Measurements from ENCODE around the gene EPHA5.

The EPHA5 gene

DNA sequence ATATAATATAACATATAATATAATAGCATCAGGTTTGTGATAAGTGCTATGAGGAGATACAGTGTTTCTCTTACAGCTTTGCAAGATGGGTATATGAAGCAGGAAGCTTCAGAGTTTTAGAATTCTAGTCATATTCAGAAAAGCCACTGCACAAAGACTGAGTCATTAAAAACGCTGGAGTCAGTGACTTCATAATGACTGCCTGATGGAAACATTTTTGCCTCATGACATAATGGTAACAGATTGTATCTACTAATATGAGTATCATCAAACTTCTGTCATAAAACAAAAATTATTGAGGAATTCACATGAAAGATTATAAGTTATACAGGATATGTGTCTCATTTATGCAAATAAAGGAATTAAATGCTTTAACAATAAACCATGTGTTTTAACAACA is 46.8 kb downstream of the EPHA5 start:
- DNase-seq, result no peak

DNA sequence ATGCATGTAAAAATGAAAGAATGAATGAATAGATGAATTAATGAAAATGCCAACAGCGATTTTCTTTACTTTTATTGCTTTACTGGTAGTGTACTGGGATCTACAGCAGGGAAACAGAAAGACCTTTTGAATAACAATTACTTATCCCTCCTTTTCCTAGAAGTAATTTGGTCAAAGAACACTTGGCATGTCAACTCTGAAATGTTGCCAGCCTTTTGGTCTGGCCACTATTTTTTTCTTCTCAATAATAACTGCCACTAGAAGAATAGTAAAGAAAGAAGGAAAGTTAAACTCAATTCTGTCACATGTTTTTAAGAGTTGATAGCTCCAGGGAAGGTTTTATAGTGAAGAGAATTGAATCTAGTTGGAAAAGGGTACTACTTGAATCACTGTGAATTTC is 52.9 kb downstream of the EPHA5 start:
- no peak for DNase-seq

DNA sequence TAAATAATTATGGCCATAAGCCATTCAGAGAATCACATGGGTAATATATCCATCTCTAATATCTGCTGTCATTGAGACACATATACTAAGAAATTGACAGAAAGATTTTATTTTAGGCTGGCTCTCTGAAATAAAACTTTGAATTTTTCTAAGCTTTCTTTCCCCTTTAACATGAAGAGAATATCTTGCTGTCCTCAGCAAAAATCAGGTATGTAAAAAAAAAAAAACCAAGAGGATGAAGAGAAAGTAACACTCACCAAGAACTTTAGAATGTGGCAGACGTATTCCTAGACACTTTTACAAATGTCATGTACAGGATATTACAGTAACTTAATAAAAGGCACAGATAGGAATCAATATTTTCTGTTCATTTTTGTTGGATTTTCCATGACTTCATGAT is 65.8 kb downstream of the EPHA5 start:
- DNase-seq, result no peak

DNA sequence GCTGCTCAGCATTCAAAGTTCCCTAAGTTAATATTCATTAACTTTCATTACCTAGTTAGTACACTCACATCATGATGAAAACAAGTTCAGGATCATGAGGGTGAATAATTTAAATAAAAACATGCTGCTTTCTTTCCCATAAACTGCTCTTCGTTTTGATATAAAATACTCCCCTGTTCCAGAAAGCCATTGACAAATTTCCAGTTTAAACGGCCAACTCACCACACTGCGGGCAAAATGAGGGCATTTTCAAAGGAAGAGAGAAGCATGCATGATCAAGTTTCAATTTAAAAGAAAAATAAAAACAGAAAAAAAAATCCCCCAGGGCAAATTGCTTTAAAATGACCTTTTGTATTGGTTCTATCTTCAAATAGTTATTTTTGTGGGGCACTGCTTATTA is 69.6 kb downstream of the EPHA5 start:
- no peak for DNase-seq

DNA sequence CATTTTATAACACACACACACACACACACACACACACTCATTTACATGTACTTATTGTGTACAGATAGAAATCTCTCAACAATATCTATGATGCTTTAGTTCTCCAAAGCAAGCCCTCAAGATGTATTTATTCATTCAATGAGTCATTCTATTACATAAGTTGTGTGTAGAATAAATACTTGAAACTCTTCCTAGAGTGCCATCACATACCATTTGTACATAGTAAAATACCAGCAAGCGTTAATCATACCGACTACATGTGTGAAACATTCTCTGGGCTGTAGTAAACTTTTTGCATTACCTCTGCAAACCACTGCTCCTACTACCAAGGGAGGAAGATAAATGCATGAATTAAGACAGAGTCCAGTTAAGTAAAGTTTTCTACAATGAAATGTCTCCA is 70.9 kb downstream of the EPHA5 start:
- no peak for DNase-seq

DNA sequence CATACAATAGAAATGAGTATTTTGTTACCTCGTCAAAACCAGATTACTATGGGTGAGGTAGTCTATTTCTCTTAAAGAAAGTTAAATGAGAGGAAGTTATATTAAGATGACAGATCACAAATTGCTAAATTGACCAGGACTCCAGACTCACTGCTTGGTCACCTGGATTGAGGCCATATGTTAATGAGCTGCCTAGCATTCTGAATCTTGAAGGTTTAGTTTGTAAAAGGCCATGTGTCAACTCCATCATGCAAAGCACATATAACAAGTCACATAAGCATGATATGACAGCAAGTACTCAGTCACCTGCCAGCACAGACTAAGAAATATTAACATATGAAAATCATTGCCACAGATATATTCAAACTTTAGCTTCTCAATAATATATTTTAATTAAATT is 72.6 kb downstream of the EPHA5 start:
- no peak for DNase-seq

DNA sequence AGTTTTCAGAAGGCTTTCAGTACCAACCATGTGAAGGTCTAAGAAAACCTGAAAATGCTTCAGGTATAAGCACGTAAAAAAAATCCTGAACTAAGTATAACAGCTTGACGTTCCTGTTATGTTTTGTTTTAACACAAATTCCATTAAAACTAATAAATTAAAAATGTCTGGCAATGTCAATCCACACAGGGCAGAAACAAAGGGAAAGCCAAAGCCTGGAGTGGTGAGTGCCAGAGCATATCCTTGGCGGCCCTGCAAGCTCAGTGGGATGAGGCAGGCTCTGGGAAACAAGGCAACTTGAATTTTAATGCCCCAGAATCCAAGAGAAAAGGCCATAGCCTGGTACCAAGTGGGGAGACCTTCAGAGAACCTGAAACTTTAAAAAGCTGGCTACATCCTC is 78.2 kb downstream of the EPHA5 start:
- no peak for DNase-seq

DNA sequence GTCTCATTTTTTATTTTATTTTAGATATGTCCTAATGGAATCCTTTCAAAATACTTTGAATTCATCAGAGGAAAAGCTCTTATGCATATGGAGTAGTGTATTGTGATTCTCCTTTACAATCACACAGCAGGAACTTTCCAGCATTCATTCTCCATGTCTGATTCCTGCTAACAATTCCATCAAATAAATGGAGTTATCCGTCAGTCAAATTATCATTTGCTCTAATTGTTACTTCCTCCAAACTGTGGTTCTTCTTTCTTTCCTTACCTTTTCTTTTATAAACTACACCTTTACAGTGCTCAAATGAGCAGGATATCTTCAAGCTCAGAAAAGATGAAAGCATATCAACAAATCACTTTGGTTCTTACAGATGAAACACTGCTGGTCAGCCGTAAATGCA is 80.4 kb downstream of the EPHA5 start:
- DNase-seq, result no peak

DNA sequence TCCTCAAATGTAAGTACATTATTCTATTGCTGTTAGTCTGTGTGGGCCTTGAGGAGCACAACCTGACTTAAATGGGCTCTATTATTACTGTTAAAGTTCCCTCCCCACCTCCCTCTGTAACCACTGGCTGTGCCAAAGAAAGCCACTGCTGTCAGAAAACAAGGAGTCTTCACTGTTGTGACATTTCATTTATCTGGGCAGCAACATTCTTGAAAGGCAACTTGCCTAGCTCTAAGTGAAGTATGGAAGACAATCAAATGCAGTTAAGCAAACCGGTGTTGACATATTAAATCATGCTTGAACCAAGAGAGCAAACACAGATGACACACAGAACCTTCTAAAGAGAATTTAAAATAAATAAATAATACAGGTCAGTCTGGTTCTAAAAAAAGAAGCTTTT is 81.0 kb downstream of the EPHA5 start:
- no peak for DNase-seq

DNA sequence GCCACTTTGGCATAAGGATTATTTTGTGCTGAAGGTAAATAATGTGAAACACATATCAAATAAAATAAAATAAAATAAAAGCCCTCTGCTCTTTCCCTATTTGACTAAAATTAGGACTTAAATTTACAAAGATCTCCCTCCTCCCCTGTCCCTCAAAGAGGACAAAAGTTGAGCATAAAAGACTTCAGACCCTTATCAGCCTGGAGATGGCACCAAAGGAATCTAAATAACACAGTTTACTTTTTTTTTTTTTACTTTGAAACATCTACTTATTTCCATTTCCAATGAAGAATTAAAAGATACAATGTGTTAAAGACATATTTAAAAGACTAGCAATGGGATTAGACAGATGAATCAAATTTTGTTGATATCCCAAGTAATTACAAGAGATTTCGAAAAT is 89.7 kb downstream of the EPHA5 start:
- DNase-seq, result no peak

DNA sequence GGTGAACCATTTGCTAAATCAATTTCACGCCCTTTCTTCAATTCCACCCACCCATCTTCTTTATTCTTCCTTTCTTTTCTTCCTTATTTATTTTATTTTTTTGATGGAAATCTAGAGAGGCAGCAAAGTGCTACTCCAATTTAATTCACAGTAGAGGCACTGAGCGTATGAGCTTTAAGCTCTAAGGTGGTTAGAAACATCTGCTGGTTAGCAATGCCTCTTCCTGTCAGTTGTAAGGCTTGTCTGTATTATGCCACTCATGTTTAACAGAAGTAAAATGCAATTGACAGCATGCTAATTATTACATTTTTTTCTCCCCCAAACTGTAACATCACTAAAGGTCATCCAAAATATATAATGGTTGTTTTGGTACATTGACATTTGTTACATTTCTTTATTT is 103.8 kb downstream of the EPHA5 start:
- no peak for DNase-seq

DNA sequence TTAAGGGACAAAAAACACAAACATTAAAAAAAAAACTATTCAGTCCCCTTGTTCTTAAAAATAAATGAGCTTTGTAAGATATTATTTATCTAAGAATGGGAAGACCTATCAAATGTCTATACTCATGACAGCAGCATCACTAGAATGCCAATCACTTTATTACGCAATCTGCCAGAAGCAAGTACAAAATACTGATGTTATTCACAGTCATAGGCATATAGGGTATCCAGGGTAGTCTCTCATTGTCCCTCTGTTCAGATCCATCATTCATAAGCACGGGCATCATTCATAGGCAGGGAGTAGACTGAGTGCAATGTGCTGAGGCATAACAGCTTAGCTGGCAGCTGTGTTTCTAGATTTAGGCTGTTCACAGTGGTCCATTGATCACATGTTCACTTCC is 109.1 kb downstream of the EPHA5 start:
- no peak for DNase-seq

DNA sequence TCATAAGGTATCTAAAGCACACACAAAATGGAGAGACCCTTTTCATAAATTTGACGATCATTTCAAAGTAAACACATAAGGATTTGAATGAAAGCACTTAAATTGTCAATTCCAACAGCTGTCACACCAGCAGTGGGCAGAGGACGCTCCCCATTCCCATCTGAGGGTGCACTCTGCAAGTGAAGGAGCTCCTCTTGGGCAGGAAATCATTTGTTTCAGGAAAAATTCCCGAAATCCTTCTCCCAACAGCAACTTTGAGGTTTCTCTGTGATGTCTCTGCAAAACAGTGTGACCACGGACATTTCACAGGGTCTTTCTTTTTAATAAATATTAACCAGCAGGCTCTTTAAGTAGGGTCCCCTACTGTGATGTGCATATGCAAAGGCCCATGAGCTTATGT is 111.0 kb downstream of the EPHA5 start:
- no peak for DNase-seq

DNA sequence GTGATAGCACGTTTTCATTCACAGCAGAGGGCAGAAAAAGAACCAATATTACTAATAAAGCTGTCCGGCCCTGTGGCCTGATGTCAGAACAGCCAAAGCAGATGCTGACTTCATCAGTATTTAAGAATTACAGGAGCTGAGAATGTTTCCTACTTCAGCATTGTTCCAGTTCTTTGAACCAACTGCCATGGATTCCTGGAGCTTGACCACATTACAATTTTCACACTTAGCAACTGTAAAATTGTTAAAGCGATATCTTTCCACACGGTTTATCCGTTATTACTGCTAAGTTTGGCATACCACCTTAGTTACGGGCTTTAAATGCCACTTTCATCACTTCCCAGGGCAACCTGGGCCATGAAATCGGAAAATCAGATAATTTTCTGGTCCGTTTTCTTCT is 118.2 kb downstream of the EPHA5 start:
- no peak for DNase-seq

DNA sequence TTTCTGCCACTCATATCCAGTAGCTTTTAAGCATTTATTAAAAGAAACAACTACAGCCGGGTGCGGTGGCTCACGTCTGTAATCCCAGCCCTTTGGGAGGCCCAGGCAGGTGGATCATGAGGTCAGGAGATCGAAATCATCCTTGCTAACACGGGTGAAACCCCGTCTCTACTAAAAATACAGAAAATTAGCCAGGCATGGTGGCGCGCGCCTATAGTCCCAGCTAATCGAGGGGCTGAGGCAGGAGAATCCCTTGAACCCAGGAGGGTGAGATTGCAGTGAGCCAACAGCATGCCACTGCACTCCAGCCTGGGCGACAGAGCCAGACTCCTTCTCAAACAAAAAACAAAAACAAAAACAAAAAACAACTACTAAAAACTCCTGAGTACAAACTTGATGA is 119.8 kb downstream of the EPHA5 start:
- DNase-seq, result no peak

DNA sequence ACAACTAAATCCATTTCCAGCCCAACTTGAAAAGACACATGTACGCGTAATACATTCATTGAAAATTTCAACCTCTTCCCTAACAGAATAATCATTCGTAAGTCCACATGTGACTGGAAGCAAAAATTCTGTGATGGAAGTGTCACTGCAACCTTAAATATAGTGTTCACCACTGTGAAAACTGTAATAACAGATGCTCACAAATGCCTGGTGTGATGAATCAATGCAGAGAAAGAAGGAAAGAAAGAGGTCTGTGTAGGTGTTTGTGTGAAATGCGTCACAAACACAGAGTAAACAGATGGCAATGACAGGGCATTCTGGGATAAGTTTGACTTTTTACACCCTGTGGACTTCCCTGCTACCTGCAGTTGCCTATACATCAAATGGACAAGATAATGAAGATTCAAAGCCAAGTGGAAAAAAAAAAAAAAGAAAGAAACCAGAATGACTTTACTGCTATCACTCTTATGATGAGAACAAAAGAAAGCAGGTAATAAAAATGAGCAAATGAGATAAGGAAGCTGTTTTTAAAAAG is 123.3 kb downstream of the EPHA5 start:
- DNase-seq, result no peak

DNA sequence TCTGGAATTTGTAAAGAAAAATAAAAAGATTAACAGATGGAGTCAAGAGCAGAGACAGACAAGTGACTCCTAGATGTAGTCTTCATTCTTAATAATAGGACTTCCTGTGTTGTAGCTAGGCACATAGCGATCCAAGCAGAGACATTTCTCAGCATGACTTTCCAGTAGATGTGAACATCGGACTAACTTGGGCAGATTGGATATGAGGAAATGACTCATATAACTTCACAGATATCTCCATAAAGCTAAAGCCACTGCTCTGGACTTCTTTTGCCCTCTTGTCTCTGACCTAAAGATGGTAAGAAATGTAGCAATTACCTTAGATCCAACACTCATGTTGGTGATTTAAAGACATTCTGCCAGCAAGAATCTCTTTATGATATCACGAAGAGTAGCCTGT is 131.7 kb downstream of the EPHA5 start:
- DNase-seq, result no peak

DNA sequence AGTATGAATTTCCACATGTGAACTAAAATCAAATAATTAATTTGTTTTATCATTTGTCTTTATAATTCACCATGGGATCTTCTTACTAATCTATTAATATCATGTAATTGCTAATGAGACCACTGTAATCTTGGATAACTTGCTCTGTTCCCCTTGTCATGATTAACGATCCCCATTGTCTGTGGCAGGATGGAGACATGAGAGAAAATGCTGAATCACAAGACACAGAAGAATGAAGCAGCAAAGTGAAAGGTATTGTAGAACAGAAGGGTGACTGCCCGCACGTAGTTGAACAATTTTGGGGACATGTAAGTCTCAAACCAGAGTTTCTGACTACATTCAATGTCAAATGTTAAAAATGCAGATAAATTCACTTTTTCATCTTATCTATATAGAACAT is 135.2 kb downstream of the EPHA5 start:
- no peak for DNase-seq

DNA sequence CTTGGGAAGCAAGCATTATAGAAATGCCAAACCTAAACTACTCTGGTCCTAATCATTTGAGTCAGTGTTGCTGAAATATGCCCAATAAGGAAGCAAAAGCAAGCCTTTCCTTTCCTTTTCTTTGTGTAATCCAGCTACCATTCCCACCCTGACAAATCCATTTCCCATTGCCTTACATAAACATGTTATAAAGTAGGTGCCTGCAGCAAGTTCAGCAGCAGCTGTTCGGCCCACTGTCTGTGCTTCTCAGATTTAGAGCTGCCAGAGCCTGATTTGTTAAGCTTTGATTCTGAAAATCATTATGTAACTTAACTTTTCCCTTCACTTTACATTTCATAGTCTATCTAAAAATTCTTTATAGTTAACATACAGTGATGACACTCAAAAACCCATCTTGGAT is 148.6 kb downstream of the EPHA5 start:
- DNase-seq, result no peak

DNA sequence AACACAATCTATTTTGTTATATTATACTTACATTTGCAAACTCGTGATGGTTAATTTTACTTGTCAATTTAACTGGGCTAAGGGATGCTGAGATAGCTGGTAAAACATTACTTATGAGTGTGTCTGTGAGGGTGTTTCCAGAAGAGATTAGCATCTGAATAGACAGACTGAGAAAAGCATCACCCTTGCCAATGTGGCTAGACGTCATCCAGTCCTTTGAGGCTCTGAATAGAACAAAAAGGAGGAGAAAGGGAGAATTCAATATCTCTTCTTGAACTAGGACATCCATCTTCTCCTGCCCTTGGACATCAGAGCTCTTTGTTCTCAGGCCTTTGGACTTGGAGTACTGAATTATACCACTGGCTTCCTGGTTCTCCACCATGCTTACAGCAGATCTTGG is 154.6 kb downstream of the EPHA5 start:
- no peak for DNase-seq

DNA sequence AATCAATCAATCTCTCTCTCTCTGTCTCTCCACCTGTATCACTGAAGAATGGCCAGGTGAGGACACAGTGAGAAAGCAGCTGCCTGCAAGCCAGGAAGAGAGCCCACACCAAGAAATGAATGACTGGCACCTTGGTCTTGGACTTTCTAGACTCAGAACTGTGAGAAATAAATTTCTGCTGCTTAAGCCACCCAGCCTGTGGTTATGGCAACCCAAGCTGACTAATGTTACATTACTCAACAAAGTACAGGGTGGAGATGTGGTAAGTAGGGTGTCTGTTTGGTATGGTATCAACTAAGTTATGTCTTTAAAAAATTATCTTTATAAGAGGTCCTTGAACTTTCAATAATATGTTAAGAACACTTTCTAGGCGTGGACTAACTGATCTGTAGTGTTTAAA is 159.3 kb downstream of the EPHA5 start:
- no peak for DNase-seq

DNA sequence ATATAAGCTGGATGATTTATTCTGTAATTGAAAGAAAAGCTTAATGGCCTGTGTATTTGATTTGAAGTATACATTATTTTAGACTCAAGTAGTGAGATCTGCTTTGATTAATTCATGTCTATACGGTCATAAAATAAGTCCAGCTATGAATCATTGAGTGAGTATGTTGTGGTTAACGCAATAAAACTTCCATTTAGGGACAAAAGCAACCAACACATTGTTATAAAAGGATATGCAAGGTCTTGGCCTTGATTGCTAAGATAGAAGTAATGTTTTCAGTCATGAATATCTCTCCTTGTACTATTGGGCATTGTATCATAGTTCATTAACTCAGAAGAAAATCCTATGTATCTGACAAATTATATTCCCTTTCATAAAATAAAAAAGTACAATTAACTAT is 162.1 kb downstream of the EPHA5 start:
- DNase-seq, result no peak

DNA sequence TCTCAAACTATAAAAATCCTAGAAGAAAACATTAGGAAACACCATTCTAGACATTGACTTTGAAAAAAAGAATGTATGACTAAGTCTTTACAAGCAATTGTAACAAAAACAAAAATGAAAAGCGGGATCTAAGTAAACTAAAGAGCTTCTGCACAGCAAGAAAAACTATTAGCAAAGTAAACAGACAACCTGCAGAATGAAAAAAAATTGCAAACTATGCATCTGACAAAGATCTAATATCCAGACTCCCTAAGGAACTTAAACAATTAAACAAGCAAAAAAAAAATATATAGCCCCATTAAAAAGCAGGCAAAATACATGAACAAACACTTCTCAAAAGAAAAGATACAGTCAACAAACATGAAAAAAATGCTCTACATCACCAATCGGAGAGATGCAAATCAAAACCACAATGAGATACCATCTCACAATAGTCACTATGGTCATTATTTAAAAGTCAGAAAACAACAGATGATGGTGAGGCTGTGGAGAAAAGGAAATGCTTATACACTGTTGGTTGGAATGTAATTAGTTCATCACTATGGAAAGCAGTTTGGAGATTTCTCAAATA is 168.1 kb downstream of the EPHA5 start:
- no peak for DNase-seq

DNA sequence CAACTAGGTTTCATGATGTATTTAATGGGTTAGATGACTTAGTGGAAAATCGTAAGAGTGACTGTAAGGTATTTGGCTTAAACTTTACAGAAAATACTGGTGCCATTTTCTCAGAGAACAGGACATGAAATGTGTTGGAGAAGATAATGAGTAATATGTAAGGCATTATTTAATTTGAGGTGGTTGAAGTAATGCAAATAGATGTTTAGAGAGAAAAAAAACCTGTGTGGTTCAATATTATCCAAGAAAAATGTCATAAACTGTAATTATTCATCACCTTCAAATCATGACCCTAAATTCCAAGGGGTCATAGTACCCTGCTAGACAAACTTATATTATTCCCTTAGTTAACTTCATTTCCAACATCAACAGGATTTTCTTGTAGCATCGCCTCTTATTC is 171.7 kb downstream of the EPHA5 start:
- DNase-seq, result no peak

DNA sequence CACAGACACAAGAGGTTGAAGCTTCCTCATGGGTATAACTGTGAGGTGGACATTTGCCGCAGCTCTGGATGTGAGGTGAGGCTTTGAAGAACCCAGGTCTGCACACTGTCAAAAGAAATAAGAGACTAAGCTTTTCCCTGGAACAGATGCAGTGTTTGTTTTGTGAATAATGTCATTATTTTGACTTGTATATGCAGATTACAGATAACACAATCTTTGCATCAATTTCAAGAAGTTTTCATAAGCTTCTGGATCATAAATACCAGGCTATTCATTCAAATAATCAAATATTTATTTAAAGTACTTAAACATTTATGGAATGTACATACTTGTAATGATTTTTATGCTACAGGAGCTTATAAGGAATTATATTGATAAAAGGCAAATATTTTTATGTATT is 174.8 kb downstream of the EPHA5 start:
- no peak for DNase-seq

DNA sequence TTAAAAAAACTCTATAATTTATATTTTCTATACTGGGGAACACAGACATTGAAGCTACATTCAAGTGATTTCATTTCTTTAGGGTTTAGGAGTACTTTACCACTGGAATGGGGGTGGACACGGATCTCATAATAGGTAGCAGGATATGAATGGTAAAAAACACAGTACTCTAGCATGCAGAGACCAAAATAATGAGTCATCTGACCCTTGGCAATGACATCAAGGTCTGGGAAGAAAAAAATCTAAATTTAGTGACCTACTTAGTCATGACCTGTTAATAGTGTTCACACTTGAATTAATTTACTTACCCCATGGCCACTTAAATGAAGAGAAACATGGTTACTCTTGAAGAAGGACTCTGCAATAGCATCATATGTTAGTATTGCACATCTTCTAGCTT is 187.9 kb downstream of the EPHA5 start:
- no peak for DNase-seq
